ENCODE measurements around the gene TYW5. TPM values are rescaled to one million over a fixed set of nuclear protein-coding genes. Genes with fewer than 3 reads are reported as not detected.
A peak's percentile ranks its signal among the peaks of the same experiment; 100 is the strongest.

Gene TYW5
- total RNA-seq, 1 experiment from 2014 or later = 14.2 TPM

DNA sequence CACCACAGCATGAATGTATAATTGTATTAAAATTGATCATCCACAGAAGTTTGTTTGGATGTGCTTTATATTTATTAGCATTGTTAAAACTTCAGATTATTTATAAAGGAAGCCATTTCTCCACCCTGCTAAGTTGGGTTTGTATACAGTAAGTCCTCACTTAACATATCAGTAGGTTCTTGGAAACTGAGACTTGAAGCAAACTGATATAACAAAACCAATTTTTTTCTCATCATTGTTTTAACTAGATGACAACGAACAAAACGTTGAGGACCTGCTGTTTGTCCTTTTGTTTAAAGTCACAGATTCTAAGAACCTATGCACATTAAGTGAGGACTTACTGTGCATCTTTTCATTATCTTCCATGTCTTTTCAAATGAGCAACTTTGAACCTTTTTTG is 27.1 kb downstream of the TYW5 start:
- intact Hi-C loops (cut with micrococcal nuclease; ENCODE audit: unreplicated experiment) = no loop called here
- no peaks in the 10 kb centered on the region for H3K27me3 Mint-ChIP-seq (ENCODE audit: unreplicated experiment)
- BruUV-seq (replicated peaks) = no TSS peak
- DNase-seq = no peak
- H3K4me1 Mint-ChIP-seq (ENCODE audit: low read depth, unreplicated experiment) = peaks cover 7% of the 10 kb centered on the region
- TF ChIP-seq, protein P1, sequence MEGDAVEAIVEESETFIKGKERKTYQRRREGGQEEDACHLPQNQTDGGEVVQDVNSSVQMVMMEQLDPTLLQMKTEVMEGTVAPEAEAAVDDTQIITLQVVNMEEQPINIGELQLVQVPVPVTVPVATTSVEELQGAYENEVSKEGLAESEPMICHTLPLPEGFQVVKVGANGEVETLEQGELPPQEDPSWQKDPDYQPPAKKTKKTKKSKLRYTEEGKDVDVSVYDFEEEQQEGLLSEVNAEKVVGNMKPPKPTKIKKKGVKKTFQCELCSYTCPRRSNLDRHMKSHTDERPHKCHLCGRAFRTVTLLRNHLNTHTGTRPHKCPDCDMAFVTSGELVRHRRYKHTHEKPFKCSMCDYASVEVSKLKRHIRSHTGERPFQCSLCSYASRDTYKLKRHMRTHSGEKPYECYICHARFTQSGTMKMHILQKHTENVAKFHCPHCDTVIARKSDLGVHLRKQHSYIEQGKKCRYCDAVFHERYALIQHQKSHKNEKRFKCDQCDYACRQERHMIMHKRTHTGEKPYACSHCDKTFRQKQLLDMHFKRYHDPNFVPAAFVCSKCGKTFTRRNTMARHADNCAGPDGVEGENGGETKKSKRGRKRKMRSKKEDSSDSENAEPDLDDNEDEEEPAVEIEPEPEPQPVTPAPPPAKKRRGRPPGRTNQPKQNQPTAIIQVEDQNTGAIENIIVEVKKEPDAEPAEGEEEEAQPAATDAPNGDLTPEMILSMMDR (IDR thresholded peaks at IDR 0.05; ENCODE audit: unreplicated experiment) = no peak
- H3K36me3 Mint-ChIP-seq (ENCODE audit: insufficient read depth, unreplicated experiment) = peaks cover 40% of the 10 kb centered on the region
- H3K27ac Mint-ChIP-seq (ENCODE audit: unreplicated experiment) = peak overlapping the region; percentile 14
- H3K9me3 Mint-ChIP-seq (ENCODE audit: low read depth, unreplicated experiment) = no peaks in the 10 kb centered on the region
- CTCF ChIA-PET = no interaction called here
- no peak overlapping the region for H3K4me3 Mint-ChIP-seq (ENCODE audit: low read depth, unreplicated experiment)

DNA sequence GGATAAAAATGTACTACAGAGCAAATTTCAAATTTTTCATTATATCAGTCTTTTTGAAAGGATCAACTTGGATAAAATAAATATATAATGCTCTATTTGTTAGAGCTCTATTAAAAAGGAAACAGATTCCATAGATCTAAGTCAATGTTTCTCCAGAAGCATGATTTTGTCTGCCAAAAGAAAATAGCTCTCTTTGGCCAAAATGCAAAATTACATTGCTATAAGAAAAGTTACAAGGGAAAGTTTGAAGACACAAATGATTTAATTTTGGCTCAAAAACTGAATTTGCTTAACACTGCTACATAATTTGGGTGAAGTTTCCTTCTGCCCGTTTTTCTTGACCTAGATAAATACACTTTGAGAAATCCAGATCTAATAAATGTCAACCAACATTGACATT is 28.5 kb downstream of the TYW5 start:
- BruUV-seq (replicated peaks) = no TSS peak
- Mint-ChIP-seq H3K4me3 (ENCODE audit: low read depth, unreplicated experiment) (no peak overlapping the region), H3K27me3 (ENCODE audit: unreplicated experiment) (no peaks in the 10 kb centered on the region), H3K4me1 (ENCODE audit: low read depth, unreplicated experiment) (peaks cover 17% of the 10 kb centered on the region), H3K27ac (ENCODE audit: unreplicated experiment) (no peak overlapping the region), H3K9me3 (ENCODE audit: low read depth, unreplicated experiment) (no peaks in the 10 kb centered on the region), H3K36me3 (ENCODE audit: insufficient read depth, unreplicated experiment) (peaks cover 31% of the 10 kb centered on the region)
- TF ChIP-seq, protein P1 (IDR thresholded peaks at IDR 0.05; ENCODE audit: unreplicated experiment) = no peak
- CTCF ChIA-PET = interaction anchor here (1.6 kb wide), 1 partner anchor 13 kb away, joined by 3 read pairs; no protein-coding TSS in a partner anchor
- no peak for DNase-seq
- intact Hi-C loops (cut with micrococcal nuclease; ENCODE audit: unreplicated experiment) = no loop called here

DNA sequence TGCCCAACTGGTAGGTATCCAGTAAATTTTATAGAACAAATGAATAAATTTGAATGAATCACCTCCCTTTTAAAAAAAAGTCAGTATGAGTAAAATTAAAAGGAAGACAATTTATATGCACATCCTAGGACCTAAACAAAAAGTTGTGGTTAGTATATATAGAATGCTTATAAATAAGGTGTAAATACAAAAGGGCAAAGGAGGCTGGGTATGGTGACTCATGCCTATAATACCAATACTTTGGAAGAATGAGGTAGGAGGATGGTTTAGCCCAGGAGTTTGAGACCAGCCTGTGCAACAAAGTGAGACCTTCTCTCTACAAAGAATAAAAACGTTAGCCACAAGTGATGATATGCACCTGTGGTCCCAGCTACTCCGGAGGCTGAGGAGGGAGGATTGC is 31.4 kb downstream of the TYW5 start:
- Mint-ChIP-seq H3K4me1 (ENCODE audit: low read depth, unreplicated experiment) (peaks cover 17% of the 10 kb centered on the region), H3K4me3 (ENCODE audit: low read depth, unreplicated experiment) (no peak overlapping the region), H3K27me3 (ENCODE audit: unreplicated experiment) (no peaks in the 10 kb centered on the region), H3K36me3 (ENCODE audit: insufficient read depth, unreplicated experiment) (peaks cover 17% of the 10 kb centered on the region), H3K27ac (ENCODE audit: unreplicated experiment) (no peak overlapping the region), H3K9me3 (ENCODE audit: low read depth, unreplicated experiment) (no peaks in the 10 kb centered on the region)
- intact Hi-C loops (cut with micrococcal nuclease; ENCODE audit: unreplicated experiment) = no loop called here
- no peak for DNase-seq
- BruUV-seq (replicated peaks) = no TSS peak
- CTCF ChIA-PET = no interaction called here
- TF ChIP-seq, protein P1 (IDR thresholded peaks at IDR 0.05; ENCODE audit: unreplicated experiment) = no peak

DNA sequence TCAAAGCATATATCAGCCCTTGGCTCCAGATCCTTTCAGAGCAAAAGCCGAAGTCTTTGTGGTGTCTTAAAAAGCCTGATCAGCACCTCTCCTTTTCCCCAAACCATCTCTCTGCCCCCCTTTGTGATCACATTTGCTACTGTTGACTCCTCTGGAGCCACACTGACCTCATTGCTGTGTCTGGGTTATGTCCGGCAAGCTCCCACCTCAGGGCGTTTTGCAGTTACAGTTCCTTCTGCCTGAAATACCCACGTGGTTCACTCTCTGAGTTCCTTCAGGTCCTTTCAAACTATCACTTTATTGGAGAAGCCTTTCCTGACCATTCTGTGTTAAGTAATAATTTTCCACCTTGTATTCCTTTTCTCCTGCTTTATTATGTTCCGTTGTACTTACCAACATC is 32.4 kb downstream of the TYW5 start:
- CTCF ChIA-PET = no interaction called here
- TF ChIP-seq, protein P1 (IDR thresholded peaks at IDR 0.05; ENCODE audit: unreplicated experiment) = no peak
- no peak for DNase-seq
- H3K9me3 Mint-ChIP-seq (ENCODE audit: low read depth, unreplicated experiment) = no peaks in the 10 kb centered on the region
- intact Hi-C loops (cut with micrococcal nuclease; ENCODE audit: unreplicated experiment) = no loop called here
- peaks cover 14% of the 10 kb centered on the region for H3K36me3 Mint-ChIP-seq (ENCODE audit: insufficient read depth, unreplicated experiment)
- H3K27me3 Mint-ChIP-seq (ENCODE audit: unreplicated experiment) = no peaks in the 10 kb centered on the region
- no TSS peak for BruUV-seq (replicated peaks)
- H3K4me1 Mint-ChIP-seq (ENCODE audit: low read depth, unreplicated experiment) = peaks cover 17% of the 10 kb centered on the region
- no peak overlapping the region for H3K27ac Mint-ChIP-seq (ENCODE audit: unreplicated experiment)
- peak overlapping the region; percentile 12 for H3K4me3 Mint-ChIP-seq (ENCODE audit: low read depth, unreplicated experiment)

Data from Calu3 (cell line).